Activated CD4-positive, alpha-beta T cell treated with anti-CD3 and anti-CD28 coated beads for 36 hours (primary cell): ENCODE results near the gene ANKRD50. TPM values are rescaled to one million over a fixed set of nuclear protein-coding genes. Genes with fewer than 3 reads are reported as not detected.

Experiments used
- ATAC-seq: fragments of 200-7000 bp; cut with Tn5 transposase; one replicate; pipeline ENCODE4 v1.10.0; 2021; ENCODE audit warnings: mild to moderate bottlenecking, moderate library complexity
- CTCF ChIA-PET: fragments of 350-600 bp; sonication (Branson Sonifier 250); formaldehyde crosslinking; loops from one replicate; lab custom pipeline; 2021; ENCODE audit warnings: antibody characterized with exemption; lab: Charles Lee
- POLR2A ChIA-PET: fragments of 350-600 bp; sonication (Branson Sonifier 250); formaldehyde crosslinking; loops from one replicate; lab custom pipeline; 2021; ENCODE audit warnings: antibody characterized with exemption, inconsistent platforms; lab: Charles Lee
- DNase-seq: peaks from one replicate; pipeline ENCODE4 v3.0.0-alpha.2; 2020
- H3K27ac Mint-ChIP-seq: one replicate; pipeline ENCODE4 v1.8.0; 2021; ENCODE audit warnings: mixed read lengths
- H3K27me3 Mint-ChIP-seq: one replicate; pipeline ENCODE4 v1.8.0; 2021; ENCODE audit warnings: mixed read lengths
- H3K36me3 Mint-ChIP-seq: one replicate; pipeline ENCODE4 v1.8.0; 2021; ENCODE audit warnings: low read depth, mixed read lengths
- H3K4me1 Mint-ChIP-seq: one replicate; pipeline ENCODE4 v1.8.0; 2021; ENCODE audit warnings: mixed read lengths
- H3K4me3 Mint-ChIP-seq: one replicate; pipeline ENCODE4 v1.8.0; 2021; ENCODE audit warnings: mild to moderate bottlenecking, moderate library complexity, mixed read lengths
- H3K9me3 Mint-ChIP-seq: one replicate; pipeline ENCODE4 v1.8.0; 2021; ENCODE audit warnings: low read depth, mixed read lengths
- intact Hi-C, 2 experiments: fragments of 100-400 bp; cut with DNase I in 1 of 2; cut with micrococcal nuclease in 1 of 2; formaldehyde crosslinking; loops; one replicate each; pipeline versions ENCODE4 v1.14.2 to v1.15.1; 2022 to 2024; cut with DNase I, micrococcal nuclease
- total RNA-seq, 2 experiments: library from RNA; stranded (reverse); gene quantifications; one replicate each; pipeline ENCODE4 v1.2.3, GENCODE V29; 2021

Gene ANKRD50
- total RNA-seq, 2 experiments from 2014 or later: 0.42 to 0.59 TPM

DNA sequence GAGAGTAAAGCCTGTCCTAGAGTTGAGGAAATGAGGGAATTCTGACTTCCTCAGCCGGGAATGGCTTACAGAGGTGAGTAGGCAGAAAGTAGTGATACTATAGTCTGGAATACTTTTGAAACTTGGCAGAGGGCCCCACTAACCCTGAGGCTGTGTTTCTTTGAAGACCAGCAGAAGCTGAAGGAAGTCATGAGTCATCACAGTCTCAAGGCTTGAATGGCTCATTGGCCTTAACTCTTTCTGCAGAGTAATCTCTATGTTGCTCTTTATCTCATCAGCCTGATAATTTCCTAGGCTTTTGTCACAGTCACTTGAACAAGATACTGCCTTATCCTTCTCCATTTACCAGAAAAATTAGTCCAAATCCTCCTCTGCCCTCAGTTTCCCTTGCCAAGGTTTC is 80.8 kb downstream of the ANKRD50 start:
- intact Hi-C loops: no loop called here
- Mint-ChIP-seq H3K4me1 (peaks cover 4% of the 10 kb centered on the region), H3K9me3 (no peaks in the 10 kb centered on the region), H3K27ac (no peak overlapping the region), H3K27me3 (no peaks in the 10 kb centered on the region), H3K36me3 (no peaks in the 10 kb centered on the region), H3K4me3 (no peak overlapping the region)
- CTCF ChIA-PET: no interaction called here
- ATAC-seq (peak; percentile 75), DNase-seq (peak; percentile 12)
- POLR2A ChIA-PET: no interaction called here

DNA sequence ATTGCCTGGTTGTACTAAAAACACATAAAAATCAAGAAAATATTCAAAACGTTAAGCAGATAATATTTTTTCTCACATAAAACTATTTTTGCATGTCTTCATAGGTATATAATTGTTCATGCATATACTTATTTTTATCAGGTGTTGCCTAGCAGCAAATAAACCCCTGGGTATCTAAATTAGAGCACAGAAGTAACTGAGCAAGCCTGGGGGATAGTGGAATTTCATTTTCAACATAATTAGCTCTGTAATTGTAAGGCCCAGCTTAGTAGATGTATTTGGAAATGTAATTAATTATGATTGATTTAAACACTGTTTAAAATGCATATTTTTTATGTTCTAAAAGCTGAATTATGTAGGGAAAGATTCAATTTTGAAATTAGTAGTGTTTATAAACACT is 82.9 kb downstream of the ANKRD50 start:
- DNase-seq: no peak
- no peak overlapping the region for H3K27ac Mint-ChIP-seq
- peaks cover 4% of the 10 kb centered on the region for H3K4me1 Mint-ChIP-seq
- H3K36me3 Mint-ChIP-seq: no peaks in the 10 kb centered on the region
- POLR2A ChIA-PET: no interaction called here
- H3K27me3 Mint-ChIP-seq: no peaks in the 10 kb centered on the region
- intact Hi-C loops: no loop called here
- no peak overlapping the region for H3K4me3 Mint-ChIP-seq
- CTCF ChIA-PET: interaction anchor here (1.1 kb wide), 1 partner anchor 9 kb away, joined by 3 read pairs; no protein-coding TSS in a partner anchor
- H3K9me3 Mint-ChIP-seq: no peaks in the 10 kb centered on the region
- ATAC-seq: no peak
